ENCODE results near the gene PPM1L.

PPM1L gene

GRCh38 chr3:160804762-160805161 lies 48.7 kb downstream of the PPM1L start:
- ATAC-seq = peak; percentile 36; the same call in 1 of the 3 replicates
- TF ChIP-seq TSHZ2 (CRISPR knock-in tag; IDR thresholded peaks at IDR 0.05) = 0 out of 2 replicates have a peak, but pooled peaks have one; percentile 29
- TF ChIP-seq ZNF70 (CRISPR knock-in tag; IDR thresholded peaks at IDR 0.05) = no peak
- no peak for TF ChIP-seq SNAI2 (CRISPR knock-in tag; IDR thresholded peaks at IDR 0.05)

GRCh38 chr3:160806094-160806493 lies 50.1 kb downstream of the PPM1L start:
- ATAC-seq = no peak
- TF ChIP-seq PPARA (CRISPR knock-in tag; IDR thresholded peaks at IDR 0.05; ENCODE audit: borderline replicate concordance) (no peak), ZNF8 (CRISPR knock-in tag; IDR thresholded peaks at IDR 0.05) (no peak), TSHZ2 (CRISPR knock-in tag; IDR thresholded peaks at IDR 0.05) (no peak), RARB (CRISPR knock-in tag; IDR thresholded peaks at IDR 0.05) (no peak), TOX (CRISPR knock-in tag; IDR thresholded peaks at IDR 0.05; ENCODE audit: borderline replicate concordance) (no peak), CSDC2 (CRISPR knock-in tag; IDR thresholded peaks at IDR 0.05) (no peak), ZNF70 (CRISPR knock-in tag; IDR thresholded peaks at IDR 0.05) (no peak), ESRRG (CRISPR knock-in tag; IDR thresholded peaks at IDR 0.05) (no peak), CREB5 (CRISPR knock-in tag; IDR thresholded peaks at IDR 0.05; ENCODE audit: low read depth) (no peak), TCF4 (CRISPR knock-in tag; IDR thresholded peaks at IDR 0.05; ENCODE audit: borderline replicate concordance) (no peak), ZFP30 (CRISPR knock-in tag; IDR thresholded peaks at IDR 0.05) (no peak), OSR1 (CRISPR knock-in tag; IDR thresholded peaks at IDR 0.05) (no peak), CSRNP3 (CRISPR knock-in tag; IDR thresholded peaks at IDR 0.05) (no peak), SNAI2 (CRISPR knock-in tag; IDR thresholded peaks at IDR 0.05) (no peak), ZNF565 (CRISPR knock-in tag; conservative IDR thresholded peaks at IDR 0.05; ENCODE audit: low read depth) (no peak), ZFP3 (CRISPR knock-in tag; IDR thresholded peaks at IDR 0.05) (no peak), ZC3H10 (CRISPR knock-in tag; IDR thresholded peaks at IDR 0.05) (no peak), BACH2 (CRISPR knock-in tag; IDR thresholded peaks at IDR 0.05; ENCODE audit: borderline replicate concordance) (no peak), ARNTL (CRISPR knock-in tag; IDR thresholded peaks at IDR 0.05; ENCODE audit: borderline replicate concordance, low read depth) (no peak)

- no peak for ATAC-seq
- TF ChIP-seq SNAI2 (CRISPR knock-in tag; IDR thresholded peaks at IDR 0.05) = no peak
- TF ChIP-seq PPARA (CRISPR knock-in tag; IDR thresholded peaks at IDR 0.05; ENCODE audit: borderline replicate concordance) = no peak
- TF ChIP-seq TCF4 (CRISPR knock-in tag; IDR thresholded peaks at IDR 0.05; ENCODE audit: borderline replicate concordance) = no peak
- TF ChIP-seq ZNF8 (CRISPR knock-in tag; IDR thresholded peaks at IDR 0.05) = no peak
- TF ChIP-seq TOX (CRISPR knock-in tag; IDR thresholded peaks at IDR 0.05; ENCODE audit: borderline replicate concordance) = no peak
- no peak for TF ChIP-seq ZFP30 (CRISPR knock-in tag; IDR thresholded peaks at IDR 0.05)
- TF ChIP-seq ZNF565 (CRISPR knock-in tag; conservative IDR thresholded peaks at IDR 0.05; ENCODE audit: low read depth) = no peak
- TF ChIP-seq PATZ1 (CRISPR knock-in tag; IDR thresholded peaks at IDR 0.05; ENCODE audit: borderline replicate concordance) = no peak
- no peak for TF ChIP-seq POU6F1 (CRISPR knock-in tag; IDR thresholded peaks at IDR 0.05; ENCODE audit: borderline replicate concordance, low read depth)
- no peak for TF ChIP-seq ESRRG (CRISPR knock-in tag; IDR thresholded peaks at IDR 0.05)
- no peak for TF ChIP-seq TSHZ2 (CRISPR knock-in tag; IDR thresholded peaks at IDR 0.05)
- no peak for TF ChIP-seq GLIS3 (CRISPR knock-in tag; IDR thresholded peaks at IDR 0.05)
- no peak for TF ChIP-seq OSR1 (CRISPR knock-in tag; IDR thresholded peaks at IDR 0.05)
Measured at GRCh38 chr3:160806686-160807085, 50.7 kb downstream of the PPM1L start.

Measured in SK-N-SH treated with all-trans-retinoic acid at 6 μM for 48 hours (cell line).